Left lobe of liver (tissue), 2 donors: Measurements from ENCODE around the gene KCTD14. TPM values are rescaled to one million over a fixed set of nuclear protein-coding genes. Genes with fewer than 3 reads are reported as not detected.
"Not testable (repeated sequence)": the region's sequence is repeated elsewhere in the genome, so short reads cannot be mapped to it uniquely, and the experiment has no call there.

Experiments used
- ATAC-seq: fragments of 200-7000 bp; cut with Tn5 transposase; one replicate; pipeline ENCODE4 v1.9.1; 2020; ENCODE audit warnings: mild to moderate bottlenecking, moderate library complexity
- DNase-seq: peaks from one replicate; pipeline ENCODE4 v3.0.0-alpha.2; 2020; ENCODE audit warnings: low spot score
- total RNA-seq: library from RNA; stranded (reverse); gene quantifications from one replicate; pipeline ENCODE4 v1.2.1, GENCODE V29; 2021
- donor health status: DM: no; HTN: no; CAD: no; lungs with moderate emphysema.
- donor health status: DM: no; HTN: yes; CAD: no.

Gene KCTD14
- total RNA-seq, 1 donor from 2014 or later, result 4.1 TPM

DNA sequence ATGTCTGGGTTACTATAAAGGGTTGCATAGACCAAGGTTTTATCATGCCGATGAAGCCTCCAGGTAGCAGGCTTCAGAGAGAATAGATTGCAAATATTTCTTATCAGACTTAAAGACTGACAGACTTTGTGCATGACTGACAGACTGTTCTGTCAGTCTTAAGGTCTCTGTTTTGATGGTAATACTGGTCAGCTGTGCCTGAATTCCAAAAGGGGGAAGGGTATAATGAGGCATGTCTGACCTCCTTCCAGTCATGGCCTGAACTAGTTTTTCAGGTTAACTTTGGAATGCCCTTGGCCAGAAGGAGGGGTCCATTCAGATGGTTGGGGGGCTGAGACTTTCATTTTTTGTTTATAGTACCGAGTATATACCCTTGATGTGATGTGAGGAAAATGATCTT lies 4.7 kb upstream of the KCTD14 start:
- DNase-seq, result no peak
- no peak for ATAC-seq

DNA sequence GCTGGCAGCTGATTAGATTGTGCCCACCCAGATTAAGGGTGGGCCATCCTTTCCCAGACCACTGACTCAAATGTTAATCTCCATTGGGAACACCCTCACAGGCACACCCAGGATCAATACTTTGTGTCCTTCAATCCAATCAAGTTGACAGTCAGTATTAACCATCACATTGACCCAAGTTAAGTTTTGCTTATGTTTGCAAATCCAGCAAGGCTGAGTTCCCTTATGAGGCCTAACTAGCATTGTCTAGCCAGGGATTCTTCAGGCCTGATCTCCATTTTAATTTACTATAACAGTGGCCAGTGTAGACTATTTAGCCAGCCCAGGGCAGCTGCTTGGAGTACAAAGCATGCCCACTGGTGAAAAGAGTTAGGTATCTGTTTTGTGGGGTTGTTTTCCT lies 2.3 kb upstream of the KCTD14 start:
- ATAC-seq, result no peak
- DNase-seq, result no peak

DNA sequence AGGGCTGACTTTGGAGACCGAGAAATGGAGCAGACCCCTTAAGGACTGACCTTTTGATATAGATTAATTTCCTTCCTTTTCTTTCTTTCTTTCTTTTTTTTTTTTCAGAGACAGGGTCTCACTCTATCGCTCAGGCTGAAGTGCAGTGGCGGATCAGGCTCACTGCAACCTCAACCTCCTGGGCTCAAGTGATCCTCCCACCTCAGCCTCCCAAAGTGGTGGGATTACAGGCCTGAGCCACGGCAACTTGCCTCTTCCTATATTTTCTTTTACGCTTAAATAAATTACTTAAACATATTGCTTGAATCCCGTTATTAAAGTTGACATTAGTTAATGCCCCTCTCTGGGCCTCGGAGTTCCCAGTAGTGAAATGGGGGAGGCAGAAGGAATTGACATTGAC lies 350 bp upstream of the KCTD14 start:
- ATAC-seq, result peak; percentile 6
- no peak for DNase-seq

DNA sequence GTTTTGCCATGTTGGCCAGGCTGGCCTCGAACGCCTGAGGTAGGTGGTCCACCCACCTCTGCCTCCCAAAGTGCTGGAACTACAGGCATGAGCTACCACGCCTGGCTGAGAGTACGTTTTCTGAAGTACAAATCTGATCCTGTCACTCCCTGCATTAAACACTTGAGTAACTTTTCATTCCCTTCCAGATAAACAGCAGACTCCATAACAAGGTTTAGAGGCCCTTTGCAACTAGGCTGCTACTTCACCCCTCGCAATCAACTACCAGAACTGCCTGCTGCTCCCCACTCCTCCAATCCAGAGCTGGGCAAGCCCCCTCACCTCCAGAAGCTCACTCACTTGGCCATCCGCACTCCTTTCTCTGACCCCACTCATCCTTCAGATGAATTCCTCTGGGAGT lies 1.5 kb downstream of the KCTD14 start:
- ATAC-seq (no peak), DNase-seq (no peak)

DNA sequence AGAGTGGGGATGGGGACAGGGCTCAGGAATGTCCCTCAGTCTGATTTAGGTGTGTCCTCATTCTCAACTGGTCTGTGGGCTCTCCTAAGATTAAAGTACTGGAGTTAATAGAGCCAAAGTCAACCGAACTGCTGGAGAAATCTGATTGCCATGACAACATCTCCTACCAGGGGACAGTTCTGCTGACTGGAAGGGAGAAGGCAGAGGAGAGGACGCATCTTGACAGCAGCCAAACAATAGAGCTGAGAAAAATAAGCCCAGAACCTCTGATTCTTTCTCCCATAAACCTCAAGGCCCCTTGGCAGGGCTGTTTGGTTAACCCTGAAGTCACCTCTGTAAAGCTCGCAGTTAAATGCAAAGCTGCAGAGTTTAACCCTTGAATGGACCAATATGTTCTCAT lies 2.8 kb downstream of the KCTD14 start:
- no peak for ATAC-seq
- DNase-seq, result no peak

DNA sequence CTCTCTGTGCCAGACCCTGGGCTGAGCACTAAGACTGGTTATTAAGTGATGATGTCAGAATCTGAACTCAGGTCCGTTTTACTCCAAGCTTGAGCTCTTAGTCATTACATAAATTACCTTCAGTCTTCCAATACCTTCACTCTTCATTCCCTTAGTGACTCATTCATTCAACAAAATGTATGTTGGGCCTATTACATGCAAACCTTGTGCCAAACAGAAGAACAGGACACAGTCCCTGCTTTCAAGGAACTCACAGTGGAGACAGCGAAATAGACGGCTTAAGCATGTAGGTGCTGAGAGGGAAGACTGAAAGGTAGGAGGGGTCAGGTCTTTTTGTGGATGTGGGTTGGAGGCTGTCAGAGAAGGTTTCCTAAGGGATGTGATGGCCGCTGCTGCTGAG lies 3.3 kb downstream of the KCTD14 start:
- no peak for DNase-seq
- ATAC-seq, result no peak

DNA sequence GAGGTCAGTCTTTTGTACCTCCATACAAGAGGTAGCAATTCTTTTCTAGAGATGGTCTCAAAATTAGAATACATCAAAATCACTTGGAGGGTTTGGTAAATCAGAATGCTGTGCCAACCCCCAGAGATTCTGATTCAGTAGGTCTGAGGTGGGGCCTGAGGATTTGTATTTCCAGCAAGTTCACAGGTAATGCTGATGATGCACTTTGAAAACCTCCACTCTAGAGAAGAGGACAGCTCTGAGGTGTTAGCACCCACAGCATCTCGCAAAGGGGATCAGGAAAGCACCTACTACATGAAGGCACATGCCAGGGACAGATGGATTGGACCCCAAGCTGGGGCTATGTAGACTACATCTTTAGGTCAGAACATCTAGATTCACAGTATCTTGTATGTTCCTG lies 7.2 kb downstream of the KCTD14 start:
- no peak for ATAC-seq
- no peak for DNase-seq

DNA sequence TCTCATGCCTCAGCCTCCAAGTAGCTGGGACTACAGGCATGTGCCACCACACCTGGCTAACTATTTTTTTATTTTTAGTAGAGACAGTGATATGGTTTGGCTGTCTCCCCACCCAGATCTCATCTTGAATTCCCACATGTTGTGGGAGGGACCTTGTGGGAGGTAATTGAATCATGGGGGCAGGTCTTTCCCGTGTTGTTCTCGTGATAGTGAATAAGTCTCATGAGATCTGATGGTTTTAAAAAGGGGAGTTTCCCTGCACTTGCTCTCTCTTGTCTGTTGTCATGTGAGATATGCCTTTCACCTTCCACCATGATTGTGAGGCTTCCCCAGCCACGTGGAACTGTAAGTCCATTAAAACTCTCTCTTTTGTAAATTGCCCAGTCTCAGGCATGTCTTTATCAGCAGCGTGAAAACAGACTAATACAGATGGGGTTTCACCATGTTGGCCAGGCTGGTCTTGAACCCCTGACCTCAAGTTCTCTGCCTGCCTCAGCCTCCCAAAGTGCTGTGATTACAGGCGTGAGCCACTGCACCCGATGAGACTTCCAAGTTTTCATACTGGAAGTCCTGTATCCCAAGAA lies 8.0 kb downstream of the KCTD14 start:
- not testable (repeated sequence) for ATAC-seq, DNase-seq

DNA sequence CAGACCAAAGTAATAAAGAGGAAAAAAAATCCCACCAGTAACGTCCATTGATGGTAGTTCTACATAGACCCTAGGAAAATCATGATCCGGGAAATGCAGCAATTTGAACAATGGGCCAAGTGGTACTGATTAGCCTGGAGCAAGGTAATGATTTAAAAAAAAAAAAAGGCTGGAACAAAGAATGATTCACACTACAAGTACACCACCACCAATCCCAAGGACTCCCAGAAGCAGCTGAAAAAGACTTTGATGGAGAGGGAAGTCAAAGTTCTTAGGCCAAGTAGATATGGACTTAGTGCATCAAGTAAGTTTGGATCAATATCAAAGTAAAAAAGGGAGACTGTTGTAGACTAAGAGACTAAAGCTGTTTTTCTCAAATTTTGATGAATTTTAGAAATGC lies 11.8 kb downstream of the KCTD14 start:
- ATAC-seq (no peak), DNase-seq (no peak)

DNA sequence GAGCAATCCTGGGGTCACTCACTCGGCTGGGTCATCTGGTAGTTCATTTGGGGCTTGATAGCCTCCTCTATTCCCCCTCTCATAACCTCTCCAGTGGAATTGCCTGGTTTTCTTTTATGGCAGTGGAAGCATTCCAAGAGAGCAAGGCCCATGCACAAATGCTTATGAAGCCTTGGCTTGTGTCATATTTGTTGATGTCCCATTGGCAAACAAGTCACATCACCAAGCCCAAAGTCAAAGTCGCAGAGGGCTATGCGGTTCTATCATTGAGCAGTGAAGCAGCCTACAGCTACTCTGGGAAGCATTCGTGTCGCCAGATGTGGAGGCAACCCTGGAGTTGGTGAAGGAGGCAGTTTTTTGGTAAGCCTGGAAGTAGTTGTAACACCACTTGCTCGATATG lies 12.3 kb downstream of the KCTD14 start:
- DNase-seq, result no peak
- peak; percentile 62 for ATAC-seq

DNA sequence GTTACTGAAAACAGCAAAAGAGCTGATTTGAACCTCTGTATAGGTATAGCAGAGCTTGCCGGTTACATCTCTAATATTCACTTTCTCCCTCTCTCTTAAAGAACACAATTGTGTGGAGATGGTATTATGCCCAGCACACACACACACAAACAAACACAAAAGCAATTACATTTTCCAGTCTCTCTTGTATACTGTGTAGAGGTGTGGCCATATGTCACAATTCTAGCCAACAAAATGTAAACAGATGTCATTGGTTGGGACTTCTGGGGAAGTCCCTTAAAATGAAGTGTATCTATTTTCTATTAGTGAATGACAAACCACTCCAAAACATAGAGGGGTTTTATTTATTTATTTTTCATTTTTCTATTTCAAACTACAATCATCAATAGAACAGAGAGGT lies 12.8 kb downstream of the KCTD14 start:
- no peak for ATAC-seq
- DNase-seq, result no peak

DNA sequence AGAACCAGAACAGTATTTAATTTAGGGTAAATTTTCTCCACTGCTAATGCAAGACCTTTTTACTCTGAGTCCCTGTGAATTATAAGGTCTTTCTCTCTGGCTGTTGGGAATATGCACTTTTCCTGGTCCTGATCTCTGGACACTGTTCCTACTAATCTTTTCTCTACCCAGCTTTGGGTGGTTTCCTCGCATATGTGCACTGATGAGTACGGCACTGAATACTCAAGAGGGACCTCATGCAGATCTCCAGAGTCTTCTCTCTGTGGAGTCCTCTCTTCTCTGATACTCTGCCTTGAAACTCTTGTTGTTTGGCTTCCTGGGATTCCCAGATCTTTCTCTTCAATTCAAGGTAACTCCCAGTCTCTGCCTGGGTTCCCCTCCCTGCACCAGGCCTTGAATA lies 14.0 kb downstream of the KCTD14 start:
- no peak for ATAC-seq
- no peak for DNase-seq

DNA sequence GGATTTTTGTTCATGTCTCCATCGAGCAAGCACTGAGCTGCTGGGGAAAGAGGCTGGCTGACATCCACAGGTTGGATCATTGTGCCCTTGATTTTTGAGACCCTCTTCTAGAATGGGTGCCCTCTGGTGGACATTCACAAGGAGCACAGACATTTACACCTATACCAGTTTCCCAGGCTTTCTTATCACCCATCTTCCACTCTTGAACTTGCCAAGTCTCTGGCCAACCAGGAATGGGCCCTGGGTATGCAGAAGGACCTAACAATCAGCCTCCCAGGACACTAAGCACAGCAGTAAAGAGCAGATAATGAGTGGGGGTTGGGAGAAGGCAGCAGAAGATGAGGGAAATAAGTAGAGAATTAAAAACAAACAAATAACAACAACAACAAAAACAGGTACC lies 22.9 kb downstream of the KCTD14 start:
- ATAC-seq (peak; percentile 94), DNase-seq (no peak)

DNA sequence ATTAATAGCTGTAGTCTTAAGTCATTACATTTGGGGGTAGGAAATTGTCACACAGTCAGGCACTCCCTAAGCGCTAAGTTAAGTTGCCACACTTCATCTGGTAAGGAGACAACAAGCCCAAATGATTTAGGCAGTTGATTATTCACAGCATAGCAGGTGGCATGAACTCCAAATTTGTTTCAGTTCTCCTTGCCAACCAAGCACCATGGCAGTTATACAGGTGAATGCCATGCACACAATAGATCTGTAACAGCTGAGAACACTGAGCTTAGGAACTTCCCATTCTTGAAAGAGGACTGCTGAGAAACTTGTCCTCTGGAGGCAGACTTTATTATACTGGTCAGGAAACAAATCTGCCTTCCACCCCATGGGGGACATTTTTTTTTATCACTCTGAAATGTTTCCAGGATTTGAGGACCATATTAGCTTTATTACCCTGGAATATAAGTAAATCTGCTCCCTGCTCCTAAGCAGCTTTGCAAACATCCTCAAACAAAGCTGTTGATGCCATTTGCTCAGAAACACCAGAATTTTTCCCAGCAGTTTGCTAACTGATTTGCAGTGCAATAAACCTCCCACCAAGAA lies 23.5 kb downstream of the KCTD14 start:
- DNase-seq, result no peak
- no peak for ATAC-seq

DNA sequence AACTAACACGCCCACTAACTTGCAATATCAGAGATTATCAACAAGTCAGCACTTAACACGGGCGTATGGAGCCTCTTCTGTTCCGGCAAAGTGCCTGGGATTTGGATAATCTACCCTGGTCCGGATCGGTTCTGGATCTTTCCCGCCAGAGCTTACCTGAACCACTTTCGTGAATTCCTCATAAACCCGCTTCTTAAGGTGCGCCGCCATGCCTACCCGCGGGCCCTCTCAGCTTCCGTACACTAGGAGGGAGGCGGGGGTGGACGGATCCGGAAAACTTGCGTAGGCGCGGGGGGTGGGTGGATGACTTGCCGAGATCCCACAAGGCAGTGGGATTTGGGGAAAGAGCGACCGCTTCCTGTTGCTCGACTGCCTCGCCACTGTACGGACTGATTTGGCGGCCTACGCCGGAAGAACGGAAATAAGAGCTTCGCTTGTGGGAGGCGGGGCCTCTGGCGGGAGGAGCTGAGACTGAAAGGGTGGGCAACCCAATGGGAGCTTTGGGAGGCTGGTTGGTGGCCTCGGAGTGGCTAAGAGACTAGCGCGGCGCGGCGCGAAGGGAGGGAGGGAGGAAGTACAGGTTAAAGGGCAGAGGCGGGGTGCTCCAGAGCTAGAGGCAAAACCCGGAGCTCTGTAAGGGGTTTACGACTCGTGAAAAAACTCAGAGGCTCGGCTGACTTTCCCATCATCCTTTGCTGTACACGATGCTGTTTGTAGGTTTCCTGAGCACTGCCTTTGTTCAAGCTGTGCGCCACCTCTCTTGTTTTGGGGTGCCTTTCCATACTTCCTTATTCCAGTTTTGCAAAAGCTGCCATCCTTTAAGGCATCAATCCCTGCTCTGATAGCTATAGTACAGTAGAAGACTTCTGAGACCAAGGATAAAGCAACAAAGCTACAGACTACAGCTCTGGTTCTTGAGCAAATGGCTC lies 28.4 kb downstream of the KCTD14 start, which contains the start of gene INTS4:
TSS of gene INTS4 (minus strand) at position 235 of the 929 bp plus-strand sequence. CDS start at position 210, 25 bp downstream.
- ATAC-seq, result peak; percentile 98
- DNase-seq, result peak; percentile 100

DNA sequence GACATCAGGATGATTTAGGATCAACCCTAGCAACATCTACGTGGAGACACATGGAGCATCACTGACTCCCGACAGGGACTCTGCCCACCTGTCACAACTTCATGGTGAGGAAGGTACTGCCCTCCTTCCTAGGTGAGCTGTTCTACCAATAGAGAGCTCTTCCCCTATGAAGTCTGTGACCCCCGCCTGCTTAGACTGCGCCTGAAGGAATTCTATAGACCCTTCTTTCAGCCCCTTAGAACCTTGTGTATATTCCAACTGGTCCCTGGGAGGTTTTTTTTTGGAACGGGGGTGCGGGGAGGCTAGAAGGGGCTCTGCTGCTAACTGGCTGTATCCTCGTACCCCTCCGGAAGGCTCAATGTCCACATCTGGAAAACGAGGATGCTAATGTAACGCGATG lies 29.2 kb downstream of the KCTD14 start:
- ATAC-seq (no peak), DNase-seq (no peak)

DNA sequence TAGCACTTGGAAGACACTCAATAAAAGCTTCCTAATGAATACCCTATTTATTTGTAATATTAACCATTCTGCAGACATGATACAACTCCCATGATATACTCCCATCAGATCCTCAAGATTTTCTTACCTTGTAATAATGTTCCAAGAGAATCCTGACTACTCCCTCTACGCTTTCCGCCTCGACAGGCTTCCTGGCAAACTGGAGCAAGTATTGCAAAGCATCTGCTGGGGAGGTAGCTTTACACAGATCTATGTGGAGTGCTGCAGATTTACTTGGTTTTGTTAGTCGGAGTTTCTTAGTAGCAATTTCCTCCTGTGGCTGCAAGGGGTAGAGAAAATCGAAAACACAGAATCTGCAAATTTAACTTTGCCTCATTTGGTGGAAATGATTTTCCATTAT lies 32.1 kb downstream of the KCTD14 start:
- ATAC-seq (no peak), DNase-seq (no peak)

DNA sequence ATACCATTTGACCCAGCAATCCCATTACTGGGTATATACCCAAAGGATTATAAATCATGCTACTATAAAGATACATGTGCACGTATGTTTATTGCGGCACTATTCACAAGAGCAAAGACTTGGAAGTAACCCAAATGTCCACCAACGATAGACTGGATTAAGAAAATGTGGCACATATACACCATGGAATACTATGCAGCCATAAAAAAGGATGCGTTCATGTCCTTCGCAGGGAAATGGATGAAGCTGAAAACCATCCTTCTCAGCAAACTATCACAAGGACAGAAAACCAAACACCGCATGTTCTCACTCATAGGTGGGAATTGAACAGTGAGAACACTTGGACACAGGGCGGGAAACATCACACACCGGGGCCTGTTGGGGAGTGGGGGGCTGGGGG lies 36.6 kb downstream of the KCTD14 start:
- not testable (repeated sequence) for DNase-seq

DNA sequence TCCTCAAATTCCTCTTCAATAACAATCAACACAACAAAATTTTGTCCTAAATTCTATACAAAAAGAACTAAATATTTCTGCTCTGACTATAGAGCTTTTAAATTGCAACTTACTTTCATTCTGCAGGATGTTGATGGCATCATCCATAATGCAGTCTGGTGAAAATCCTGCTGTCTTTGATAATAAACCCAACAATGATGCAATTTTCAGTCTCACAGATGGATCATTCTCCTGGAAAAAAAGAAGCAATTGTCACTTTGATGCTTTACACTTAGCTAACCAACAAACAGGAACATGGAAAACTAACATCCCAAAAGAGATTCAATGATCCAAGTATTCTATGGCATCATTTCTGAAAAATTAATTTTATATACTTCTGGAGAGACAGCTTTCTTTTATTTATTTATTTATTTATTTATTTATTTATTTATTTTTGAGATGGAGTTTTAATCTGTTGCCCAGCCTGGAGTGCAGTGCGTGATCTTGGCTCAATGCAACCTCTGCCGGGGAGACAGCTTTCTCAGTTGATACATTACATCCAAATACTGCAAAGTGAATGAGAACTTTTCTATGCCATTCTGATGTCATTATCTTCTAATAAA lies 41.6 kb downstream of the KCTD14 start:
- ATAC-seq, result no peak
- no peak for DNase-seq

More for the DNA sequence above, 36.6 kb downstream of the KCTD14 start:
- ATAC-seq, result not testable (repeated sequence)

DNA sequence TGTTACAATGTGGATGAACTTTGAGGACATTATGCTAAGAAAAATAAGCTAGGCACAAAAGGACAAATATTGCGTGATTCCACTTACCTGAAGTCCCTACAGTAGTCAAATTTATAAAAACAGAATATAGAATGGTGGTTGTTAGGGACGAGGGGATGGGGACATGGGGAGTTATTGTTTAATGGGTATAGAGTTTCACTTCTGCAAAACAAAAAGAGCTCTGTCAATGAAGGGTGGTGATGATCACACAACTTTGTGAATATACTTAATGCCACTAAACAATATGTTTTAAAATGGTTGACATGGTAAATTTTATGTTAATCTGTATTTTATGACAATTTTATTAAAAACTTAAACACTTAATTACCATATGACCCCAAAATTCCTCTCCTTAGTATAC lies 54.7 kb downstream of the KCTD14 start:
- ATAC-seq, result no peak
- DNase-seq, result no peak

DNA sequence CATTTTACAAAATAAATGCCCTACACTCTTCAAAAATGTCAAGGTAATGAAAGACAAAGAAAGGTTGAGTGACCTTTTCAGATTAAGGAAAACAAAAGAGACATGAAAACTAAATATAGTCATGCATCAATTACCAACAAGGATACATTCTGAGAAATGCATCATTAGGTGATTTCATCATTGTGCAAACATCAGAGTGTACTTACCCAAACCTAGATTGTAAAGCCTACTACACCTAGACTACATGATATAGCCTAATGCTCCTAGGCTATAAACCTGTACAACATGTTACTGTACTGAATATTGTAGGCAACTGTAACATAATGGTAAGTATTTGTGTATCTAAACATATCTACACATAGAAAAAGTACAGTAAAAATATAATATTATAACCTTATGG lies 55.3 kb downstream of the KCTD14 start:
- DNase-seq, result no peak
- ATAC-seq, result no peak

DNA sequence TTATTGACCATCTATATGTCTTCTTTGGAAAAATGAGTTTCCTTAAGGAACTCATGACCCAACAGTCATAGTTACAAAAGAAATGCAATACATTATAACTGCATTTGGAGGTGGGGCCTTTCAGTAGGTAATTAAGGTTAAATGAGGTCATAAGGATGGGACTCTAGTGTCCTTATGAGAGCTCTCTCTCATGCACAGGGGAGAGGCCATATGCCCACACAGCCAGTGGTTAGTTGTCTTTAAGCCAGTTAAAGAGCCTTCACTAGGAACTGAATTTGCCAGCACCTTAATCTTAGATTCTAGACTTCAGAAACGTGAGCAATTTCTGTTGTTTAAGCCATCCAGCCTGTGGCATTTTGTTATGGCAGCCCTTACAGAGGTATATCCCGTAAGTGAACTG lies 56.0 kb downstream of the KCTD14 start:
- DNase-seq (no peak), ATAC-seq (no peak)
